ENCODE data around the gene GADD45A. TPM values are rescaled to one million over a fixed set of nuclear protein-coding genes. Genes with fewer than 3 reads are reported as not detected.
A peak's percentile ranks its signal among the peaks of the same experiment; 100 is the strongest.

The GADD45A gene
- total and polyA plus RNA-seq, 8 donors = 25.3 to 37.1 (median 30.0) TPM

GRCh38 chr1:67683316-67683715 is 1.7 kb upstream of the GADD45A start:
- ATAC-seq = no peak
- H3K4me3 ChIP-seq = no peak overlapping the region
- no peak overlapping the region for H3K27ac ChIP-seq
- intact Hi-C loops (cut with DNase I) = no loop called here
- H3K27me3 ChIP-seq = no peaks in the 10 kb centered on the region
- peaks cover 12 to 43% of the 10 kb centered on the region in 2 donors for H3K4me1 ChIP-seq
- TF ChIP-seq CTCF (IDR thresholded peaks at IDR 0.05) = no peak
- DNase-seq = no peak
- H3K9me3 ChIP-seq = no peaks in the 10 kb centered on the region
- H3K36me3 ChIP-seq = peaks cover 0 to 15% of the 10 kb centered on the region in 2 donors

DNA sequence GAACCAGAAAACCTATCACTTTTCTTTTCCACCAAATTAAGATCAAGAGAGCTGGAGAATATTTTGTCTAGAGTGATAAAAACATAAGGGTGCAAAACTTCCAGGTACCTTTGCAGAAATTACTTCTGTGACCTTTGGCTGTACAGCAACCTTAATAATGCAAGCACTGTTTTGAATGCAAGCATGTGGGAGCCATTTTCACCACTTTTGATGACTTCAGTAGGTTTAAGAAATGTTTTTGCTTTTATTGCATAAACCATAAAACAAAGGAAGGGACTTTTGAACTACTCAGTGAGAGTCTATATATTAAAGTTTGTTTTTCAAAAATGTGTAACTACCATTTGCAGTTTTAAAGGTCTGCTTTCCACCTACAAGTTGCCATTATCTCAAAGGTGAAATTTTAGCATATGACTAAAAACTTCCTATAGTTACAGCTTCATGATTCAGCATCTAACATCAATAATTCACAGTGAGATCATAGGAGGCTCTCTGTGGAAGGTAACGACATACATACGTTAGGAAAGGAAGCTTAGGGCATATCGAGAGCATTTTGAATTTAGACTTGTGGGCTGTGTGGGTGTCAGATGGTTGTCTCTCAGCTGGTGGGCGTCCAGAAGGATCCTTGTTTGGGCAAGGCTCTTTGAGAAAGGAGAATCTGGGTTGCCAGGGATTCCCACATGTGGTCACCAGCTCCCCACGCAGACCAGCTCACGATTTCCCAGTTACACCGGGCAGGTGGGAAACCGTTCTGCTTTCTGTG is 1.1 kb upstream of the GADD45A start:
- Histone ChIP-seq H3K4me1 (peaks cover 12 to 50% of the 10 kb centered on the region in 2 donors), H3K36me3 (peaks cover 0 to 20% of the 10 kb centered on the region in 2 donors), H3K4me3 (peak overlapping the region; percentile 22 to 86), H3K27ac (peak overlapping the region in 1 of 2 donors; percentile 97), H3K9me3 (no peaks in the 10 kb centered on the region), H3K27me3 (no peaks in the 10 kb centered on the region)
- DNase-seq (no peak), ATAC-seq (no peak)
- no peak for TF ChIP-seq CTCF (IDR thresholded peaks at IDR 0.05)
- intact Hi-C loops (cut with DNase I) = no loop called here

GRCh38 chr1:67684526-67685066 is 405 bp upstream of the GADD45A start:
- ATAC-seq (no peak), DNase-seq (no peak)
- intact Hi-C loops (cut with DNase I) = loop anchor here in 1 of 2 donors (5.0 kb wide), 1 partner anchor 73 kb away; no protein-coding TSS in a partner anchor
- Histone ChIP-seq H3K9me3 (no peaks in the 10 kb centered on the region), H3K27ac (peak overlapping the region in 1 of 2 donors; percentile 97), H3K4me1 (peaks cover 12 to 56% of the 10 kb centered on the region in 2 donors), H3K36me3 (peaks cover 0 to 25% of the 10 kb centered on the region in 2 donors), H3K27me3 (no peaks in the 10 kb centered on the region), H3K4me3 (peak overlapping the region; percentile 22 to 86)
- TF ChIP-seq CTCF (IDR thresholded peaks at IDR 0.05) = no peak

GRCh38 chr1:67685558-67686266 is 711 bp downstream of the GADD45A start:
- Histone ChIP-seq H3K36me3 (peaks cover 0 to 25% of the 10 kb centered on the region in 2 donors), H3K27ac (peak overlapping the region; percentile 94 to 97), H3K9me3 (no peaks in the 10 kb centered on the region), H3K4me3 (peak overlapping the region; percentile 86 to 98), H3K27me3 (no peaks in the 10 kb centered on the region), H3K4me1 (peaks cover 12 to 56% of the 10 kb centered on the region in 2 donors)
- ATAC-seq = peak; percentile 27
- intact Hi-C loops (cut with DNase I) = loop anchor here in 1 of 2 donors (5.0 kb wide), 1 partner anchor 72 kb away; no protein-coding TSS in a partner anchor
- TF ChIP-seq CTCF (IDR thresholded peaks at IDR 0.05) = no peak
- peak; percentile 41 to 90 (median 55) for DNase-seq
